GM21515 (cell line): Measurements from ENCODE around the gene ZBTB8A.
"Not testable (repeated sequence)": the region's sequence is repeated elsewhere in the genome, so short reads cannot be mapped to it uniquely, and the experiment has no call there.

ENCODE experiments used
- ATAC-seq: cut with Tn5 transposase; IDR thresholded peaks from one replicate; pipeline ENCODE4 v1.9.1; 2021; ENCODE audit not compliant: unreplicated experiment

ZBTB8A gene

DNA sequence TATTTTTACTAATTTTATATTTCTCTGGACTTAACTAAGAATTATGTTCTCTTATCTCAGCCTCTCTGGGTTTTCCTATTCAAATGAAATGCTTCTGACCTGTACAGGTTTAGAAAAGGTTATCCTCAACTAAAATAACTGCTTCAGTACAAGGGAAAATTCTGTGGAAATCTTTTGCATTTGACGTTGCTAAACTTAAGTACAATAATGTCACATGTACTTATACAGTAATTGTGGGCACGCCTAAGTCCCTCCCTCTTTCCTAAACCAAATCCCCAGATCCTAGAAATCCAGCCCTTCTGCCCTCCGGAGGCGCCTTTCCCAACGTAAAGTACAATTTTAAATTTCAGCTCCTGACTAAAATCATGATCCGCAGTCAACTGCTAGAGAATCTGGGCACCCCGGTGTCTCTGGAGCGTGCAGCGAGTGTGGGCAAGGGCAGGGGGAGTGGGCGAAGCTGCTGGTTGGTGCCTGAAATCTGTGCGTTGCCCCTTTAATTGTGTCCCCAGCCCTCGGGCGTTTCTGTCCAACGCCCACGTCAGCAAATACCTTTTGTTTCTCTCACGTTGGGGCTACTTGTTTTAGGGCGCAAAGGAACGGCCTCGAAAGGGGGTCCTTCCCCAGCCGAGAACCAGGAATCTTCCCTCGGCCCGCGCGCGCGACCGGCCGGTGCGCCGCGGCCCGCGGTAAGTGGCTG lies at the start of gene ZBTB8A:
Gene ZBTB8A (plus strand): TSS at position 541 of the 697 bp plus-strand sequence. CDS start 53,505 bp downstream, outside the sequence.
- ATAC-seq, result no peak

- ATAC-seq, result no peak
These were observed 49.3 kb upstream of the ZBTB8A start for GRCh38 chr1:32489774-32490454.

DNA sequence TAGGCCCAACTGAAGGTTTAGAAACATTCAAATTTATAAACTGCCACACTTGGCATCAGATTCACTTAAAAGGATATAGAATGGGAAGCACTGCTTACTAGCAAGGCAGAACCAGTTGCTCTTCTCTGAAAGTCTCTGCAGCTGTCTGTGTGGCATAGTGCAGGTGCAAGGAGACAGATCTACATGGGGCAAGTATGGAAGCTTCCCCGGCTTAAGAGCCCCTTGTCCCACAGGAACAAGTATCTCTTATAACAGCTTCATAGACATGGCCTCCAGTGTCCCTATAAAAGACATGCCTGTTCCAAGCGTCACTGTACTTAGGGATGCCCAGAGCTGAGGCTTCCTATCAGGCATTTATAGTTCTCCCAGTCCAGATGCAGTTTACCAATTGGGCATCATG lies 47.8 kb upstream of the ZBTB8A start:
- ATAC-seq, result no peak

DNA sequence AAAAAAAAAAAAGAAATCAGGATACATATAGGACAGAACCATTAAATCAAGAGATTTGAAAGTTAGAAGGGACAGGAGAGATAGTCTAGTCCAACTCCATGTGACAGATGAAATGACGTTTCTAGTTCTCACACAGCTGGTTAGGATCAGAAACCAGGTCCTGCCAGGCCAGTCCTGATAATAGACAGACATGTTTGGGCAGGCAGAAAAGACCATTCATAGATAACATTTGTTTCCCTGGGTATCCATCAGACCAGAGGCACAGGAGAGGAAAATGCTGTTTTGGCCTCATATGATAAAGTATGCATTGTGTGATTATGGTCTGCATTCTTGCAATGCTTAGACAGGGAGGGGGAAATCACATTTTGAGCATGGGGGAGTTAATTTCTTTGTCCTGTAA lies 45.0 kb upstream of the ZBTB8A start:
- ATAC-seq, result no peak

DNA sequence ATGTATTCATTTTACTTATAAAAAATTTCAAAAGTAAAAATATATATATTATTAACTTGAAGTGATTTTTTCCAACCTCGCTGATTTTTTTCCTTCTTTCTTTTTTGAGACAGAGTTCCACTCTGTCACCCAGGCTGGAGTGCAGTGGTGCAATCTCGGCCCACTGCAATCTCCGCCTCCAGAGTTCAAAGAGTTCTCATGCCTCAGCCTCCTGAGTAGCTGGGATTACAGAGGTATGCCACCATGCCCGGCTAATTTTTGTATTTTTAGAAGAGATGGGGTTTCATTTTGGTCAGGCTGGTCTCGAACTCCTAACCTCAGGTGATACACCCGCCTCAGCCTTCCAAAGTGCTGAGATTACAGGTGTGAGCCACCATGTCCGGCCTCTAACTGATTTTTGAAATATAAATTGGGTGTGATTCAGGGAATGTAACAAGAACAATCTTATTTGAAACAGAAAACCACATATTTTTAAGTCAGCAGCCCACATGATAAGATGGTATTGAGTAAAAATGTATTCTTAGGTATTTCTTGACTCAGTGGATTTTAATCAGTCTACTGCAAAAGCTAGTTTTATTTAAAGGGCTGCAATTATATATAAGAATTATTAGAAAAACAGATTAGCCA lies 44.4 kb upstream of the ZBTB8A start:
- no peak for ATAC-seq

- ATAC-seq, result no peak
These were observed 43.1 kb upstream of the ZBTB8A start for GRCh38 chr1:32496127-32496526.

GRCh38 chr1:32498751-32499150 lies 40.5 kb upstream of the ZBTB8A start:
- ATAC-seq, result no peak

DNA sequence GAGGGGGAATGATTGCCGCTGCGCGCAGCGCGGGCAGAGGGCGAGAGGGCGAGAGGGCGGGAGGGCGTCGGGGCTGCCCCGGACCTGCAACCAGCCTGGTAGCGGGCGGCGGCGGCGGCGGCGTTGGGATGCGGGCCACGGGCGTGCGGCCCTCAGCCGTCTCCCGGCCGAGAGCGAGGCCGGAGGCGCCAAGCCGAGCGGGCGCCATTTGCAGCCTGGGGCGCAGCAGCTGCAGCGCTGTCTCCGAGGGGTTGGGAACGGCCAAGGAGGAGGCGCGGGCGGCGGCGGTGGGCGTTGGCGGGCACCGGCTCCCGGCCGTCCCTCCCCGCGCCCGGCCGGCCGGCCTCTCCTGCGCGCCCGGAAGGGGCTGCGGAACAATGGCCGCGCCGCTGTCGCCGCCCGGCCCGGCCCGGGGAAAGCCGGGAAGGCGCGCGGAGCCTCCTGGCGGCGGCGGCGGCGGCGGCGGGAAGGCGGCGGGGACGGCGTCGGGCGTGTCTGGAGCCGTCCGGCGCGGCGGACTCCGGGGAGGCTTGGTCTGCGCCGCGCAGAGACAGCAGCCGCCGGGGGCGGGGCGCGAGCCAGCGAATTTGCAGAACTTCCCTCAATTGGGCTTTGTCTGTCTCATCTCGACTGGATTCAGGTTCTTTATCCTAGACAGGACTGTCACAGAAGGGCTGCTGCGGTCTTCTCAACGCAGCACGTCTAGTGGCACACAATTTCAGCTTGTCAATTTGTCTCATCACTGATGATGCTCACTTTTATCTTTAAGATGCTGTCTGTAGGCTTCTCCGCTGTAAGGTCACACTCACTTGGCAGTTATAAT lies 38.6 kb upstream of the ZBTB8A start:
- no peak for ATAC-seq

GRCh38 chr1:32501865-32502264 lies 37.4 kb upstream of the ZBTB8A start:
- no peak for ATAC-seq

DNA sequence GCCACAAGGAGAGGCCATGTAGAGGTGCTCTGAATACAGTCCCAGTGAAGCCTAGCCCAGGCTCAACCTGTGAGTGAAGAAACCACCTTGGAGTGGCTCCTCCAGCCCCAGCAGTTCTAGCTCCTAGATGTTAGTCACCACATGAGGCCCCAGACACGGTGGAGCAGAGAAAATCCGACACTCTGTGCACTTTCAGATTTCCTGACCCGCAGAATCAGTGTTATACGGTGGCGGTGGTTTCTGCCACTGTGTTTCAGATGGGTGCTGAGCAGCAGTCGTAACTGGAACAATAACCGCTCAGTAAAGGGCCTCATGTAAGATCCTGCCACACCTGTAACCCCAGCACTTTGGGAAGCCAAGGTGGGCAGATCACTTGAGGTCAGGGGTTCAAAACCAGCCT lies 36.1 kb upstream of the ZBTB8A start:
- no peak for ATAC-seq

GRCh38 chr1:32507021-32507420 lies 32.2 kb upstream of the ZBTB8A start:
- ATAC-seq, result no peak

DNA sequence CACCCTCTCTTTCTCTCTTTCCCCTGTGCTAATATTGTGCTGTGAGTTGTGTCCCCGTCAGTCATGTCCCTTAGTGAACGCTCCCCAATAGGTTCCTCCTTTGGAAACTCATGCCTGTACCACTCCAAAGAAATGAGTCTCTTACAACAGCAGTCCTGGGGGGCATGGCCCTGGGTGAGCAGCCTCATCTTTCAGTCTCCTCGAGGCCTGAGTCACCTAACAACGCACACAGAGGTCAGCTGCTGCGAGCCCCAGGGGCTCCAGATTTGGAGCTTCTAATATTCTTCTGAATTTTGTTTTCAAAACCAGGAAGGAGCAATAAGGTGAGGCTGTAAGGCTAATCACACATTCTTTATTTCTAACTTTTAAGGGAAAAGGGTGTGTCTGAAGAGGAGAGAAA lies 30.5 kb upstream of the ZBTB8A start:
- no peak for ATAC-seq

DNA sequence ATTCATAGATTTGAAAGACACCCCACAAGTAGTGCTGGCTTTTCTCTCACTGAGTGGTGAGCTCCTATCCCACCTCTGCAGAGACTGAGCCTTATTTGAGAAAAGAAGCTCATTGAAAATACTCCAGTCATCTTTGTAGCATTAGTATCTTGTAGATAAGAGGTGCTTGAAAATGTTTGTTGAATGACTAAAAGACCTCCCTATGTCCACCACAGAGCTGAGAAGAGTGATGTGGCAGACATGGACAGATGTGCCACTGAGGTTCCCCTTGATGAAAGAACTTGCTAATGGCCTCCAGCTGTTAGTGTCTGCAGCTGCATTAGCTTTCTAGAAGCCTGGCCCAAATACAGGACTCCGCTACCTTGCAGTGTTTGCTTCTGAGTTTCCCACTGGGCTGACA lies 29.3 kb upstream of the ZBTB8A start:
- no peak for ATAC-seq

DNA sequence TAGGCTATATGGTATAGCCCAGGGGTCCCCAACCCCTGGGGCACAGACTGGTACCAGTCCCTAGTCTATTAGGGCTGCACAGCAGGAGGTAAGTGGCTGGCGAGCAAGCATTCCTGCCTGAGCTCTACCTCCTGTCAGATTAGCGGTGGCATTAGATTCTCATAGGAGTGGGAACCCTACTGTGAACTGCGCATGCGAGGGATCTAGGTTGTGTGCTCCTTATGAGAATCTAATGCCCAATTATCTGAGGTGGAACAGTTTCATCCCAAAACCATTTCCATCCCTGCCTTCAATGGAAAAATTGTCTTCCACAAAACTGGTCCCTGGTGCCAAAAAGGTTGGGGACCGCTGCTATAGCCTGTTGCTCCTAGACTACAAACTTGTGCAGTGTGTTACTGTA lies 22.8 kb upstream of the ZBTB8A start:
- no peak for ATAC-seq

- ATAC-seq, result no peak
These were observed 20.3 kb upstream of the ZBTB8A start for GRCh38 chr1:32518976-32519375.

DNA sequence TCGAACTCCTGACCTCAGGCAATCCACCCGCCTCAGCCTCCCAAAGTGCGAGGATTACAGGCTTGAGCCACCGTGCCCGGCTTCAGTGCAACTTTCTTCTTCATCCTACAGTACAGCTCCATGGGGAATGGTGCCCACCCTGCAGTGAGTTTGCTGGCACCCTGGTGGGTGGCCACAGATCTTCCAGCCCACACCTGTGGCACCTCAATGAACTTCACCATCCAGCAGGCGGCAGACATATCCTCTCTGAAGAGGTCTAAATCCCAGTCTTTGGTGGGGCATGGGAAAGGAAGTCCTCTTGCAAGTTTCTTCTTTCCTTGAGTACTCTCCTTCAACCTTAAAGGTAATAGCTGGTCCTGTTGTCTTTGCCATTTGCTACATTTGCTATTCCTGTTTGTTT lies 18.1 kb upstream of the ZBTB8A start:
- no peak for ATAC-seq

GRCh38 chr1:32525053-32525452 lies 14.2 kb upstream of the ZBTB8A start:
- no peak for ATAC-seq

DNA sequence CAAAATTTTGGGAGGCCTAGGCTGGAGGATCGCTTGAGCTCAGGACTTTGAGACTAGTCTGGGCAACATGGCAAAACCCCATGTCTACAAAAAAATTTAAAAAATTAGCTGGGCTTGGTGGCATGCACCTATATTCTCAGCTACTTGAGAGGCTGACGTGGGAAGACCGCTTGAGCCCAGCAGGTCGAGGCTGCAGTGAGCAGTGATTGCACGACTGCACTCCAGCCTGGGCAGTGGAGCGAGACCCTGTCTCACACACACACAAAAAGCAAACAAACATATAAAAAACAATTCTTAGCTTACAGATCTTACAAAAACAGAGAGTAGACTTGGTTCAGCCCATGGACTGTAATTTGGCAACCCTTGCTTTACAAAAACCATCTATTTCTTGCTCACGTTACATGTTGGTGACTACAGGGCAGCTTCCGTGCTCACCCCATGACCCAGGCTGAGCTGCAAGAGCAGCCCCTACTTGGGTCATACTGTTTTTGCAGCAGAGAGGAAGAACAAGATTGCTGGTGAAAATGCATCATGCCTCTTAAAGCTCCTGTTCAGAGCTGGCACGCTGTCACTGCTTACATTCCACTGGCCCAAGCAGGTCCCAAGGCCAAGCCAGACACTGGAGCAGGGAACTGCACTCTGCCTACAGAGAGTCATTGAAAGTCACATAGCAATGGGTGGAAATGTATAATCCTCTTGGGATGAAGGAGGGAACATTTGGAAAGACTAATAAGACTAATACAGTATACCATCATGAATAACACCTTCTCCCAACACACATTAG lies 13.4 kb upstream of the ZBTB8A start:
- no peak for ATAC-seq

DNA sequence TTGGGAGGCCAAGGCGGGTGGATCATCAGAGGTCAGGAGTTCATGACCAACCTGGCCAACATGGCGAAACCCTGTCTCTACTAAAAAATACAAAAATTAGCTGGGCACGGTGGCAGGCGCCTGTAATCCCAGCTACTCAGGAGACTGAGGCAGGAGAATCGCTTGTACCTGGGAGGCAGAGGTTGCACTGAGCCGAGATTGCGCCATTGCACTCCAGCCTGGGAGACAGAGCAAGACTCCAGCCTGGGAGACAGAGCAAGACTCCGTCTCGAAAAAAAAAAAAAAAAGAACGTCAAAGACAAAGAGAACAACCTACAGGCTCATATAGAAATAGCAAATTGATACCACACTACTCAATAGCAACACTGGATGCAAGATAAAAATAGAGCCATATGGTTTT lies 10.7 kb upstream of the ZBTB8A start:
- not testable (repeated sequence) for ATAC-seq

DNA sequence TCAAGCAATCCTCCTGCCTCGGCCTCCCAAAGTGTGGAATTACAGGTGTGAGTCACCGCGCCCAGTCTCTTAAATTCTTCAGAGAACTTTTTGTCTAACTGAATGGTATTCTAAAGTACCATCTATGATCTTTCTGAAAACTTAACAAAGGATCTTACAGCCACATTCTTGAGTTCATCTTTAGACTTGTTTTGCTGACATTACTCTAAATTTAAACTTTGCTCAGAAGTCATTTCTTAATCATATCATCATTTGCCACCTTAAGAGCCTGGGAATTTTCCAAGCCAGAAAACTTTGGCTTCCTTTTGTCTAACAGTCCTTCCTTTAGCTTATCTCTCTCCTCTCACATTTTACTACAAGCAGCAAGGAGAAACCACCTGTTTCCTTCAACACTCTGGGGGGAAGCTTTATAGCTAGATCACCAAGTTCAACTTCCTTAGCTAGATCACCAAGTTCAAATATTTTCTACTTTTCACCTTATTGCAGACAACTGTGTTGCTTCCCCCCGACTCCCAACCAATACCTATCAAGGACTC lies 5.4 kb upstream of the ZBTB8A start:
- no peak for ATAC-seq
